ENCODE results near the gene LAMP2.
A peak's percentile ranks its signal among the peaks of the same experiment; 100 is the strongest.
"Not testable (repeated sequence)": the region's sequence is repeated elsewhere in the genome, so short reads cannot be mapped to it uniquely, and the experiment has no call there.

The LAMP2 gene

GRCh38 chrX:120468825-120469525 lies at the start of gene LAMP2:
Gene LAMP2 (minus strand): TSS chrX:120469296. CDS start chrX:120469169, 127 bp downstream.
- DNase-seq (ENCODE audit: low spot score): peak; percentile 81

DNA sequence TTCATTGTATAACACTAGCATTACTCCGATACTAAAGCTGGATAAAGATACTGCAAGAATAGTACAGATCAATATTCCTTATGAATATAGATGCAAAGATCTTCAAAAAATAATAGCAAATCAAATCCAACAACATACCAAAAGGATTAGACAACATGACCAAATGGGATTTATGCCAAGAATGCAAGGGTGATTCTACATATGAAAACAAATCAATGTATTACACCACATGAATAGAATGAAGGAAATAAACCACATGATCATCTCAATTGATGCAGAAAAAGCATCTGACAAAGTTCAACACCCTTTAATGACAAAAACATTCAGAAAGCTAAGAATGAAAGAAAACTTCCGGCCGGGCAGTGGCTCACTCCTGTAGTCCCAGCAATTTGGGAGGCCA lies 48.8 kb upstream of the LAMP2 start:
- no peak for DNase-seq (ENCODE audit: low spot score)

GRCh38 chrX:120514236-120514635 lies 45.1 kb upstream of the LAMP2 start:
- DNase-seq (ENCODE audit: low spot score): no peak

DNA sequence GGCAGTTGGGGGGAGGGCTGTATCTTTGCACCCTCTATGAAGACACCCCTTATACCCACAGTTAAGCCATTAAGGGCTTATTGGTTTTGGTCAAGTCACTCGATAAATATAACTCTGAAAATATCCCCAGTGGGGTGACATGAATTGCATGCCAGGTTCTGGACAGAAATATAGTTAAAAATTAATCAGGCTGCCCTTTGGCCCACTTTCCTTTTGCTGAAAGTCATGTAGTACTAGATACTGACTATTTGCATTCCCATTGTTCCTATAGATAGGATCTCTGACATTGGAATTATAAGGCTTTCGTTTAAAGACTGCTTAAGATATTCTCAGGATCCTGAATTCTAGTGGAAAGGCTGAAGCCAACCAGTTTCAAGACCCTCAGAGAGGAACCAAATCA lies 43.5 kb upstream of the LAMP2 start:
- DNase-seq (ENCODE audit: low spot score): no peak

GRCh38 chrX:120512222-120512621 lies 43.1 kb upstream of the LAMP2 start:
- DNase-seq (ENCODE audit: low spot score): no peak

DNA sequence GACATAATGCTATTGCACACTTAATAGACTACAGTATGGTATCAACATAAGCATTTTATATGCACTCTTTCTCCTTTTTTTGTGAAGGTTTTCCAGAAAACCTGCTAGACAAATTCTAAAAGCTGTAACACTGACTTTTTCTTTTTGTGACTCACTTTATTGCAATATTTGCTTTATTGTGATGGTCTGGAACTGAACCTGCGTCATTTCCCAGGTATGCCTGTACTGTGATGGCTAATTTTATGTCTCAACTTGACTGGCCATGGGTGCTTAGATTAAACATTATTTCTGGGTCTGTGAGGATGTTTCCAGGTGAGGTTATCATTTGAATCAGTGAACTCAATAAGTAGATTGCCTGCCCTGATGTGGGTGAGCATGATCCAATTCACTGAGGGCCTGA lies 35.5 kb upstream of the LAMP2 start:
- DNase-seq (ENCODE audit: low spot score): no peak

DNA sequence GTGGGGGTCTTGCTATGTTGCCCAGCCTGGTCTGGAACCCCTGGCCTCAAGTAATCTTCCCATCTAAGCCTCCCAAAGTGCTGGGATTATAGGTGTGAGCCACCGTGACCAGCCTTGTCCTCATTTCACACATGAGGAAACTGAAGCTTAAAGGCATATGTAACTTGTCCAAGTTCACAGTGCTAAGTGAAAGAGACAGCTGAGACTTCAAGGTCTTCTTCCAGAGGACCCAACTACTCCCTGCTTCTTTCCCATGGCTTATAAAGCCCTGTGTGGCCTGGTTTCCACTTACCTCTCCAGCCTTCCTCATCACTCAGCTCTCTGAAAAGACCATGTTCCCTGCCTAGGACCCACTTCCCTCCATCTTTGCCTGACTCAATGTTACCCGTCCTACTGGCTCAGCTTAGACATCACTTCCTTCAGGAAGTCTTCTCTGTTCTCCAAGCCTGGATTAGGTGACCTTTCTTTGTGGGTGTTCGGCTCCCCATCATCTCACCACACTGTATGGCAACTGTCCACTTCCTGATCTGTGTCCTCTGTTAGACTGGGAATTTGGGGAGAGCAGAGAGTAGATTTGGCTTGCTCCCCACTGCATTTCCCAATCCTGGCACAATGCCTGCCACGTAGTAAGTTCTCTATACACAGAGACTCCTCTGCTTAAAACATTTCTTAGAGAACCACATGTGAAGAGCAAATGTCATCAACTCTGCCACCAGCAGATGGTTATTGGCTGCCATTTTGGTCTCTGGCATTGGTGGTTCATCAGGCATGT lies 30.4 kb upstream of the LAMP2 start:
- no peak for DNase-seq (ENCODE audit: low spot score)

DNA sequence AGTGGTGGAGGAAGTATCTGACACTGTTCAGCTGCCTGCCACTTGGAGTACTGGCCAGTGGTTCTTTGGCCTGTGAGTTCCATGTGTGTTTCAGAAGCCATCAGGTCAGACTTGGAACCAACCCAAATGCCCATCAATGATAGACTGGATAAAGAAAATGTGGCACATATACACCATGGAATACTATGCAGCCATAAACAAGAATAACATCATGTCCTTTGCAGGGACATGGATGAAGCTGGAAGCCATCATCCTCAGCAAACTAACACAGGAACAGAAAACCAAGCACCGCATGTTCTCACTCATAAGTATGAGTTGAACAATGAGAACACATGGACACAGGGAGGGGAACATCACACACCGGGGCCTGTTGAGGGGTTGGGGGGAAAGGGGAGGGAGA lies 21.0 kb upstream of the LAMP2 start:
- not testable (repeated sequence) for DNase-seq (ENCODE audit: low spot score)

DNA sequence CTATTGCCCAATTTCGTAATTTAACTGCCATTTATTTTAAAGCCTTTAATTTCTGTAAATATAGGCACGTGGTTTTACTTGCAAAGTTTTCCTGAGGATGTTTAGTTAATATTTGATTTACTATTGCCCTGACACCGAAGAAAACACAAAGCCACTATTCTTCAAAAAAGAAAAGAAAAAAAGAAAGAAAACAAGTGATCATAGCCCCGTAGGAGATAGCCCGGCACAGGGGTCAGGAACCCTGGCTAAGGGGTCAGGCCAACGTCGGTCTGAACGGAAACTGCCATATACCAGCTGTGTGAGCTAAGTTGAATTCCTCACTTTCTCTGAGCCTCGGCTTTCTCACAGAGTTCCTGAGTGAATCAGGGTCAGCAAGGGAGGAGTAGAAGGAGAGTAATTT lies 17.7 kb upstream of the LAMP2 start:
- DNase-seq (ENCODE audit: low spot score): no peak

DNA sequence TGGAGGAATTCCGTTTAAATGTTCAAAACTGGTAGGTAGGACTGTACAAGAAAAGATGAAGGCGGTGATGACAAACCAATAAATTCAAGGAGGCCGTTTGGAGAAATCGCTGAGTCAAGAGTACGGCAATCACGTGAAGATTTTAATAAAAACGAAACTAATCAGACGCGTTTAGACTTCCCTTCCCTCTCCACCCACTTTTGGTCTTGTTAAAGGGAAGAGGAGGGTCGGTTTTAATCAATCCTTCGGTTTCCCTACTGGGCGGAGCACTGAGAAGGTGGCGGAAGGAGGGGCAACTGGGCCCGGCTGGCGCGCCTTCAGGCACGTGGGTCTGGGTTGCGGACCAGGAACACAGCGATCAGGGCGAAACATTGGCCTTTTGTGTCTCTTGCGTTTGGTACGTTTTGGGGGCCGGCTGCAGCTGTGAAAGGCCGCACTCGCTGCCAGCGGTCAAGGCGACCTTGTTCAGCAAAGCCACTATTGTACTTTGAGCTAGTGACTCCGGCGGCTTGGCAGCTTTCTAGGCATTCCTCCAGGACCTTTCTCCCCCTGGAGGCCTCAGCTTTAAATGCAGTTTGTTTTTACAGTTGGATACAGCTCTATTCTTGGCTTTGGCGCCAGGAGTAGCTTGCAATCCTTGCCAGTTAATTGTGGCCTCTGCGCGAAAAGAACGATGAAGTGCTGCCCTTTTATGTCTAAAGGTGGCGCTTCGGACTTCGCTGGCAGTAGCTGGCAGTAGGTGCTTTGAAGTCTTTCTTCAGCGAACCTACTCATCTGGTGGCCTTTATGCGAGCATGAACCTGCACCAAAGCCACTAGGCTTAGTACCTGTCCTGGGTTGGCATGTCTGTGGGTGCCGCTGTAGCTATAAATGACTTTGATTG lies 16.8 kb upstream of the LAMP2 start:
- peak; percentile 67 for DNase-seq (ENCODE audit: low spot score)

- DNase-seq (ENCODE audit: low spot score): no peak
These were observed 16.2 kb upstream of the LAMP2 start for GRCh38 chrX:120485315-120485637.

DNA sequence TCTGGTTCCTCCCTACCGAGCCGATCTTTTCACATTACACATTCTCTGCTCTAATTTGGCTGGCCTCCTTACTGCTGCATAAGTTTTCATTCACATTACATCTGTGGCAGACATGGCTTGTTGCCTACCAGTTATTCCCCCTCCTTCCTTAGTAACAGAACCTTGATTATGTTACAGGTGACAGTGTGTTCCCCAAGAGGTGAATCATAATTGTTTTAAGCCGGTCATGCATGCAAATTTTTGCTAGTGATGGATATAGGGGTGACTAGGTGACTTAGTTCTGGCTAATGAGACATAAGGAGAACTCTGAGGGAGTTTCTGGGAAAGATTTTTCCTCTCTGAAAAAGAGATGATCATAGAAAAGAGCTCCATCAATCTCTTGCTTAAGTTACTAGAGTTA lies 8.4 kb upstream of the LAMP2 start:
- no peak for DNase-seq (ENCODE audit: low spot score)

DNA sequence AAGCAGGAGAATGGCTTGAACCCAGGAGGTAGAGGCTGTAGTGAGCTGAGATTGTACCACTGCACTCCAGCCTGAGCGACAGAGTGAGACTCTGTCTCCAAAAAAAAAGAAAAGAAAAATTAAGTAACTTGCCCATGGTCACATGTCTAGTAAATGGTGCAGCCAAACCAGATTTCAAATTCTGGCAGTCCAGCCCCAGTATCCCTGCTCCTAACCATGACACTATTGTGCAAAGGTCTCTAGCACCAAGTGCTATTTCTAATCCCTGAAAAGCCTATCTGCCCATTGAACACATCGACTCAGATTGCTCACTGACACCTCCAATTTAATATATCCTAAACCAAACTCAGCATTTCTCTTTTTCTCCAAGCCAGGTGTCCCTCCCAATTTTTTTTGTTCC lies 7.6 kb upstream of the LAMP2 start:
- DNase-seq (ENCODE audit: low spot score): no peak

DNA sequence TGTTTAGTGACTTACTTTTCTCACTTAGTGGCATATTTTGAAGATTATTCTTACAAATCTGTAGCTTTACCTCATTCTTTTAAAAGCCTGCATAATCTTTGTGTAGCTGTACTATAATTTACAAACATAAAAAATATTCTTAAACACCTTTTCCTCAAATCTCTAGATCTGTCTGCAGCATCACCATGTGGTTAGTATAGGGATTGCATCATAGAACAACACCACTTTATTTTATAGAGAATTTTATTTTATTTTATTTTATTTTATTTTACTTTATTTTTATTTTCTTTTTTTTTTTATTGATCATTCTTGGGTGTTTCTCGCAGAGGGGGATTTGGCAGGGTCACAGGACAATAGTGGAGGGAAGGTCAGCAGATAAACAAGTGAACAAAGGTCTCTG lies 6.4 kb upstream of the LAMP2 start:
- peak; percentile 53 for DNase-seq (ENCODE audit: low spot score)

DNA sequence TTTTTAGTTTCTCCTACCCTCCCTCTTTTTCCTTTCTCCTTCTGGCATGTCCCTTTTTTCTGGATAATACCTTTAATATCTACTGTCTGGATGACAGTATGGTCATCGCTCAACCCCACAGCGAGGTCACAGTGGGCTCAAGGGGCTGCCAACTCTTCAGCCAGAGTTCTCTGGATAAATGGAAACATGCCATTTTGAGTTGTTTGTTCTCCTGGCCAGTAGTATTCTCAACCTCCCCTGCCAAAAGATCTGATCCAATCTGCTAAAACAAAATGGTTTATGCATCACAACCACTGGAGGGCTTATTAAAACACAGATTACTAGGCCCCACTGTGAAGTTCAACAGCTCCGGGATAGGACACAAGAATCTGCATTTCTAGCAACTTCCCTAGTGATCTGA lies 5.0 kb upstream of the LAMP2 start:
- no peak for DNase-seq (ENCODE audit: low spot score)

DNA sequence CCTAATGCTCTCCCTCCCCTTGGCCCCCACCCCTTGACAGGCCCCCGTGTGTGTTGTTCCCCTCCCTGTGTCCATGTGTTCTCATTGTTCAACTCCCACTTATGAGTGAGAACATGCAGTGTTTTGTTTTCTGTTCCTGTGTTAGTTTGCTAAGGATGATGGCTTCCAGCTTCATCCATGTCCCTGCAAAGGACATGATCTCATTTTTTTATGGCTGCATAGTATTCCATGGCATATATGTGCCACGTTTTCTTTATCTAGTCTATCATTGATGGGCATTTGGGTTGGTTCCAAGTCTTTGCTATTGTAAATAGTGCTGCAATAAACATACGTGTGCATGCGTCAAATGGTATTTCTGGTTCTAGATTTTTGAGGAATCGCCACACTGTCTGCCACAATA lies 561 bp upstream of the LAMP2 start:
- DNase-seq (ENCODE audit: low spot score): not testable (repeated sequence)

DNA sequence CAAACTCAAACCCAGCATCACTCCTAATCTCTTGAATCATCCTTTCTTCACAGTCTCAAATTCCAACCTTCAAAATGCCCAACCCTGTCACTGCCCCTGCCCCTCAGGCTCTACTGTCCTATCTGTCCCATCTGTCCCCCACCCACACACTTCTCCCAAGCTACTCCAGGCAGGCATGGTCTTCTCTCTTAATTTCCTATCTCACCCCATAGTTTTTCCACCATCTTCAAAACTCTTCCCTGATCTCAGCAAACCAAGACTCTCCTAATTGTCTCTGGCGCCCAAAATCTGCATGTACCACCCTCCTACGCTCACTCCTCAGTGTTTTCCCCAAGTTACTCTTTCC lies 644 bp downstream of the LAMP2 start:
- DNase-seq (ENCODE audit: low spot score): no peak

- no peak for DNase-seq (ENCODE audit: low spot score)
These were observed 1.0 kb downstream of the LAMP2 start for GRCh38 chrX:120468071-120468470.

GRCh38 chrX:120464411-120464810 lies 4.7 kb downstream of the LAMP2 start:
- no peak for DNase-seq (ENCODE audit: low spot score)

- DNase-seq (ENCODE audit: low spot score): no peak
These were observed 5.9 kb downstream of the LAMP2 start for GRCh38 chrX:120463241-120463640.

DNA sequence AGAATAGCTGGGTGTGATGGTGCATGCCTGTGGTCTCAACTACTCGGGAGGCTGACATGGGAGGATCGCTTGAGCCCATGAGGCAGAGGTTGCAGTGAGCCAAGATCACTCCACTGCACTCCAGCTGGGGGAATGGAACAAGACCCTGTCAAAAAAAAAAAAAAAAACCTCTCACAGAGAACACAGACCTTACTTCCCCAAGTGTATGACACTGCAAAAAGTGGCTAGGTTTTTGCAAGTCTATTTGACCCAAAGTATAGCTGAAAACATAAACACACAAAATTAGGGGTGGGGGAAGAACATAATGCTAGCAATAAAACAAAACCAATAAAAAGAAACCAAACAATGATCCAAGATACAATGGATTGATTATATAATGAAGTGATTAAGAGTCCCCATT lies 6.7 kb downstream of the LAMP2 start:
- DNase-seq (ENCODE audit: low spot score): no peak

- DNase-seq (ENCODE audit: low spot score): no peak
These were observed 9.8 kb downstream of the LAMP2 start for GRCh38 chrX:120459309-120459708.

- peak; percentile 44 for DNase-seq (ENCODE audit: low spot score)
These were observed 11.3 kb downstream of the LAMP2 start for GRCh38 chrX:120457766-120458180.

Data from CD4-positive, alpha-beta T cell treated with Interleukin-2 at 100 ng/mL for 4 hours (primary cell).